ENCODE measurements around the gene MRPL55.

DNA sequence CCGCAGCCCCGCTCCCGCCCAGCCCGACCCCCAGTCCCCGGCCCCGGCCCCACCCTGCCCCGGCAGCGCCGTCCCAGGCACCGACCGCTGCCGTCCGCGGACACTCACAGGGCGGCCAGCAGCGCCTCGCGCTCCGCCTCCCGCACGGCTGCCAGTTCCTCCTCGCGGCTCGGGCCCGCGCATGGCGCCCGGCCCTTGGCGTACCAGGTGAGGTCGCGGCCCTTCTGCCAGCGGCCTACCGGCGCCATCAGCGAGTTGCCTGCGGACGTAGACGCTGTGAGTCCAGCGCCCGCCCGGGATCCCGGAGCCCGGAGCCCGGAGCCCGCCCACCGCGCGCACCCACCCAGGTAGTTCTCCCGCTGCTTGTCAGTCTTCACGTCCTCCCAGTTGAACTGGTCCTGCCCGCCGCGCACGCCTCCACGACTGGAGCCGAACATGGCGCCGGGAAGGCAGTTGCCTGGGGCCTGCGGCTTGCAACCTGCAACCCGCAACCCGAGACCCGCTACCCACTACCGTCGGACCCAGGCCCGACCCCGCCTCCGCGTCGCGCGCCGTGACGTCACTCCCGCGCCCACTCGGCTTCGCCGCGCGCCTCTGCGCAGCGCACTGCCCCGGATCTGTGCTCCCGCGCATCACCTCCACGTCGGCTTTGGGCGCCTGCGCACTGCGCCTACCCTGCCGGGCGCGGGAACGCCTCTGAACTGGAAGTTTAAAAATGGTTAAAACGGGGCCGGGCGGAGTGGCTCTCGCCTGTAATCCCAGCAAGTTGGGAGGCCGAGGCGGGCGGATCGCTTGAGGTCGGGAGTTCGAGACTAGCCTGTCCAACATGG is 6.1 kb downstream of the MRPL55 start, which contains the start of gene C1orf35:
- TF ChIP-seq, protein P1, sequence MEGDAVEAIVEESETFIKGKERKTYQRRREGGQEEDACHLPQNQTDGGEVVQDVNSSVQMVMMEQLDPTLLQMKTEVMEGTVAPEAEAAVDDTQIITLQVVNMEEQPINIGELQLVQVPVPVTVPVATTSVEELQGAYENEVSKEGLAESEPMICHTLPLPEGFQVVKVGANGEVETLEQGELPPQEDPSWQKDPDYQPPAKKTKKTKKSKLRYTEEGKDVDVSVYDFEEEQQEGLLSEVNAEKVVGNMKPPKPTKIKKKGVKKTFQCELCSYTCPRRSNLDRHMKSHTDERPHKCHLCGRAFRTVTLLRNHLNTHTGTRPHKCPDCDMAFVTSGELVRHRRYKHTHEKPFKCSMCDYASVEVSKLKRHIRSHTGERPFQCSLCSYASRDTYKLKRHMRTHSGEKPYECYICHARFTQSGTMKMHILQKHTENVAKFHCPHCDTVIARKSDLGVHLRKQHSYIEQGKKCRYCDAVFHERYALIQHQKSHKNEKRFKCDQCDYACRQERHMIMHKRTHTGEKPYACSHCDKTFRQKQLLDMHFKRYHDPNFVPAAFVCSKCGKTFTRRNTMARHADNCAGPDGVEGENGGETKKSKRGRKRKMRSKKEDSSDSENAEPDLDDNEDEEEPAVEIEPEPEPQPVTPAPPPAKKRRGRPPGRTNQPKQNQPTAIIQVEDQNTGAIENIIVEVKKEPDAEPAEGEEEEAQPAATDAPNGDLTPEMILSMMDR (IDR thresholded peaks at IDR 0.05; ENCODE audit: insufficient read depth, low read length) = no peak
- TF ChIP-seq POLR2AphosphoS5 (IDR thresholded peaks at IDR 0.05; ENCODE audit: low read depth) (no peak; the same call in 1 of the 2 replicates), GABPA (IDR thresholded peaks at IDR 0.05; ENCODE audit: low read depth) (no peak), SPI1 (IDR thresholded peaks at IDR 0.05; ENCODE audit: borderline replicate concordance, low read depth) (peak; percentile 20; the same call in 1 of the 2 replicates)
- TF ChIP-seq, protein P2, sequence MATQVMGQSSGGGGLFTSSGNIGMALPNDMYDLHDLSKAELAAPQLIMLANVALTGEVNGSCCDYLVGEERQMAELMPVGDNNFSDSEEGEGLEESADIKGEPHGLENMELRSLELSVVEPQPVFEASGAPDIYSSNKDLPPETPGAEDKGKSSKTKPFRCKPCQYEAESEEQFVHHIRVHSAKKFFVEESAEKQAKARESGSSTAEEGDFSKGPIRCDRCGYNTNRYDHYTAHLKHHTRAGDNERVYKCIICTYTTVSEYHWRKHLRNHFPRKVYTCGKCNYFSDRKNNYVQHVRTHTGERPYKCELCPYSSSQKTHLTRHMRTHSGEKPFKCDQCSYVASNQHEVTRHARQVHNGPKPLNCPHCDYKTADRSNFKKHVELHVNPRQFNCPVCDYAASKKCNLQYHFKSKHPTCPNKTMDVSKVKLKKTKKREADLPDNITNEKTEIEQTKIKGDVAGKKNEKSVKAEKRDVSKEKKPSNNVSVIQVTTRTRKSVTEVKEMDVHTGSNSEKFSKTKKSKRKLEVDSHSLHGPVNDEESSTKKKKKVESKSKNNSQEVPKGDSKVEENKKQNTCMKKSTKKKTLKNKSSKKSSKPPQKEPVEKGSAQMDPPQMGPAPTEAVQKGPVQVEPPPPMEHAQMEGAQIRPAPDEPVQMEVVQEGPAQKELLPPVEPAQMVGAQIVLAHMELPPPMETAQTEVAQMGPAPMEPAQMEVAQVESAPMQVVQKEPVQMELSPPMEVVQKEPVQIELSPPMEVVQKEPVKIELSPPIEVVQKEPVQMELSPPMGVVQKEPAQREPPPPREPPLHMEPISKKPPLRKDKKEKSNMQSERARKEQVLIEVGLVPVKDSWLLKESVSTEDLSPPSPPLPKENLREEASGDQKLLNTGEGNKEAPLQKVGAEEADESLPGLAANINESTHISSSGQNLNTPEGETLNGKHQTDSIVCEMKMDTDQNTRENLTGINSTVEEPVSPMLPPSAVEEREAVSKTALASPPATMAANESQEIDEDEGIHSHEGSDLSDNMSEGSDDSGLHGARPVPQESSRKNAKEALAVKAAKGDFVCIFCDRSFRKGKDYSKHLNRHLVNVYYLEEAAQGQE (IDR thresholded peaks at IDR 0.05; ENCODE audit: insufficient replicate concordance, low read depth) = no peak
